Thoracic aorta (tissue), 2 donors: Measurements from ENCODE around the gene CMIP. TPM values are rescaled to one million over a fixed set of nuclear protein-coding genes. Genes with fewer than 3 reads are reported as not detected.
"Not testable (repeated sequence)": the region's sequence is repeated elsewhere in the genome, so short reads cannot be mapped to it uniquely, and the experiment has no call there.

Source experiments
- ATAC-seq: fragments of 150-250 bp; one replicate; pipeline ENCODE4 v1.8.0; 2017; ENCODE audit warnings: low read depth; ENCODE audit not compliant: insufficient number of reproducible peaks, low FRiP score
- DNase-seq: peaks from one replicate; pipeline ENCODE4 v3.0.0-alpha.2; 2020; ENCODE audit warnings: low spot score
- H3K27ac ChIP-seq, 2 donors: fragments of 200-600 bp; sonication (generic); 1 replicate in 1 of 2; 2 replicates in 1 of 2; pipeline ENCODE4 v1.5.1; 2016; ENCODE audit warnings: mild to moderate bottlenecking in 2 of 2, moderate library complexity in 2 of 2
- H3K27me3 ChIP-seq: fragments of 200-600 bp; sonication (generic); replicated peaks from 2 replicates; pipeline ENCODE4 v1.6.0; 2016; ENCODE audit warnings: mild to moderate bottlenecking; ENCODE audit not compliant: insufficient read depth
- H3K36me3 ChIP-seq: fragments of 200-600 bp; sonication (generic); one replicate; pipeline ENCODE4 v1.5.1; 2016
- H3K4me1 ChIP-seq, 2 donors: fragments of 200-600 bp; sonication (generic); 1 replicate in 1 of 2; 2 replicates in 1 of 2; pipeline versions ENCODE4 v1.5.1 to v1.6.0; 2016; ENCODE audit warnings: low read depth in 2 of 2, mild to moderate bottlenecking in 1 of 2; ENCODE audit not compliant: control insufficient read depth in 1 of 2
- H3K4me3 ChIP-seq: fragments of 200-600 bp; sonication (generic); 2 replicates; pipeline ENCODE4 v1.5.1; 2016; ENCODE audit warnings: mild to moderate bottlenecking
- H3K9me3 ChIP-seq: fragments of 200-600 bp; sonication (generic); 2 replicates; pipeline ENCODE4 v1.5.1; 2016
- CTCF ChIP-seq: fragments of 200-600 bp; sonication (generic); IDR thresholded peaks from one replicate; pipeline ENCODE4 v1.5.1; 2019; ENCODE audit warnings: antibody characterized with exemption
- total RNA-seq, 2 donors: library from RNA; depleted of rRNA; stranded (reverse); fragments of >200 nt; gene quantifications; one replicate each; pipeline versions ENCODE4 v1.1.0 to v1.2.3, GENCODE V29; 2016

CMIP gene
- total RNA-seq, 2 donors from 2014 or later = 20.8 to 46.8 TPM

- ATAC-seq = no peak
- no peaks in the 10 kb centered on the region for H3K36me3 ChIP-seq
- H3K4me1 ChIP-seq = no peaks in the 10 kb centered on the region
- DNase-seq = no peak
- H3K9me3 ChIP-seq = no peaks in the 10 kb centered on the region
- H3K27ac ChIP-seq = no peak overlapping the region
- TF ChIP-seq CTCF = no peak
- no peaks in the 10 kb centered on the region for H3K27me3 ChIP-seq
- no peak overlapping the region for H3K4me3 ChIP-seq
Measured at GRCh38 chr16:81519301-81520150, 74.9 kb downstream of the CMIP start.

GRCh38 chr16:81520151-81520470 is 75.5 kb downstream of the CMIP start:
- ATAC-seq (no peak), DNase-seq (no peak)
- no peaks in the 10 kb centered on the region for H3K27me3 ChIP-seq
- H3K4me3 ChIP-seq = no peak overlapping the region
- no peaks in the 10 kb centered on the region for H3K4me1 ChIP-seq
- H3K27ac ChIP-seq = no peak overlapping the region
- H3K9me3 ChIP-seq = no peaks in the 10 kb centered on the region
- no peaks in the 10 kb centered on the region for H3K36me3 ChIP-seq
- no peak for TF ChIP-seq CTCF

- no peak overlapping the region for H3K4me3 ChIP-seq
- no peaks in the 10 kb centered on the region for H3K9me3 ChIP-seq
- no peaks in the 10 kb centered on the region for H3K27me3 ChIP-seq
- no peaks in the 10 kb centered on the region for H3K4me1 ChIP-seq
- no peaks in the 10 kb centered on the region for H3K36me3 ChIP-seq
- ATAC-seq (no peak), DNase-seq (no peak)
- no peak for TF ChIP-seq CTCF
- no peak overlapping the region for H3K27ac ChIP-seq
Measured at GRCh38 chr16:81520560-81521135, 76.0 kb downstream of the CMIP start.

- Histone ChIP-seq H3K27me3 (no peaks in the 10 kb centered on the region), H3K9me3 (no peaks in the 10 kb centered on the region), H3K4me3 (no peak overlapping the region), H3K36me3 (no peaks in the 10 kb centered on the region), H3K27ac (no peak overlapping the region), H3K4me1 (no peaks in the 10 kb centered on the region)
- ATAC-seq (no peak), DNase-seq (no peak)
- TF ChIP-seq CTCF = no peak
Measured at GRCh38 chr16:81521141-81521626, 76.6 kb downstream of the CMIP start.

GRCh38 chr16:81522108-81522701 is 77.6 kb downstream of the CMIP start:
- Histone ChIP-seq H3K4me1 (peaks cover 0 to 6% of the 10 kb centered on the region in 2 donors), H3K36me3 (no peaks in the 10 kb centered on the region), H3K27me3 (no peaks in the 10 kb centered on the region), H3K27ac (no peak overlapping the region), H3K4me3 (no peak overlapping the region), H3K9me3 (no peaks in the 10 kb centered on the region)
- no peak for ATAC-seq
- no peak for TF ChIP-seq CTCF
- DNase-seq = no peak

GRCh38 chr16:81522851-81523250 is 78.2 kb downstream of the CMIP start:
- not testable (repeated sequence) for H3K4me3 ChIP-seq, H3K4me1 ChIP-seq, H3K36me3 ChIP-seq, DNase-seq, H3K27me3 ChIP-seq, H3K9me3 ChIP-seq, H3K27ac ChIP-seq, ATAC-seq
